HG03442 (cell line): Measurements from ENCODE around the gene ARHGAP21.
A peak's percentile ranks its signal among the peaks of the same experiment; 100 is the strongest.

Experiments used
- ATAC-seq: cut with Tn5 transposase; IDR thresholded peaks from one replicate; pipeline ENCODE4 v1.9.1; 2021; ENCODE audit warnings: mild to moderate bottlenecking, moderate library complexity; ENCODE audit not compliant: unreplicated experiment

The ARHGAP21 gene

GRCh38 chr10:24722676-24723385 lies 856 bp downstream of the ARHGAP21 start:
- peak; percentile 19 for ATAC-seq

GRCh38 chr10:24722131-24722675 lies 1.5 kb downstream of the ARHGAP21 start:
- no peak for ATAC-seq

DNA sequence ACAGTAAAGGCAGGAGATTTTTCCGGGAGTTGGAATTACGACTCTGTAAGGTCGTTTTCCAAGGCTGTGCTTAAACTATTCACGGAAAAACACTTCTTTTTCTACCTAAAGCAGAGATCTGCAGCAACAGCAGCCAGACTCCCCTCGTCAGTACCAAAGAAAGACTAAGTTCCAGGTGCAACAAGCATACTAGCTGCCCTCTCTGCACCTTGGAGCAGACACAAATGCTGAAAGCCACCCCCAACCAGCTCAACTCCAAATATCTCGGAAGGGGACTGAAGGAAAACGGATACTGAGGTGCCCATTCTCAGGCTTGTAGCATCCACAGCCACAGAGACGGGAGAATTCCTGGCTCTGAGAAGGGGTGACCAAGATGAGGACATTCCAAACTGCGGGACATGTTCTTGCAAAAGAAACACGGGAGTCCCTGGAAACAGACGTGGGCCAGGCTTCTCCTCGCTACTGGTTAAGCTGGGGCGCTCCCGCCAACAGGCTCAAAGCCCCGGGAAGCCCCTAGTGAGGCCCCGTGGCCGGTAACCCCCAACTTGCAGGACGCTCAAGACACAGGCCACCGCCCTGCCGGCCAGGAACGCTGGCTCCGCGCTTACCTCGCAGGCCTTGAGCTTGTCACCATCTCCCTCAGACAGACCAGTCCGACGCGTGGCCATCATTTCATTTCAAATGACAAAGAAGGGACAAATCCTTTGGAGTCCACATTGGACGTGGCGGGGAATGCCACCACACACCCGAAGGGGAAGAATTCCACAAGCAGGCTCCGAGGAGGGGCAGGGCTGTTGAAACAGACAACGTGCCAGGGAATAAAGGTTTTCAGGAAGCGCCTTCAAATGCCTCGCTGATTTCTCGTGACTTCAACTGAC lies 2.2 kb downstream of the ARHGAP21 start:
- ATAC-seq, result no peak

DNA sequence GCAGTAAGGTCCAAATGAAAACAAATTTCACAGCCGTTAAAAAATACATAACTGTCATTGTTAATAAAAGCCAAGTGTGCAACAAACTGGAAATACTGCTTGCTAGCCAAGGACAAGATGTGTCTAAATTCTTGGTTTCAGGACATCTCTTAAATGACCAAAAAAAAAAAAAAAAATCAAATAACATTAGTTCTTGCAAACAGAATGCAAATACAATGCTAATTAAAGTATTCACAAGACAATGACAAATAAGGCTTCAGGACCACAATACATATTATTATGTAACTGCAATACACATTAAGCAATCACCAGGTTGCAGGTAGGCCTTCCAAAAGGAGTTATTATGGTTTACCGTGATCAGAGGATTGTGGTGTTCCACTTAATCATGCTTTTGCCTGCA lies 3.6 kb downstream of the ARHGAP21 start:
- no peak for ATAC-seq

DNA sequence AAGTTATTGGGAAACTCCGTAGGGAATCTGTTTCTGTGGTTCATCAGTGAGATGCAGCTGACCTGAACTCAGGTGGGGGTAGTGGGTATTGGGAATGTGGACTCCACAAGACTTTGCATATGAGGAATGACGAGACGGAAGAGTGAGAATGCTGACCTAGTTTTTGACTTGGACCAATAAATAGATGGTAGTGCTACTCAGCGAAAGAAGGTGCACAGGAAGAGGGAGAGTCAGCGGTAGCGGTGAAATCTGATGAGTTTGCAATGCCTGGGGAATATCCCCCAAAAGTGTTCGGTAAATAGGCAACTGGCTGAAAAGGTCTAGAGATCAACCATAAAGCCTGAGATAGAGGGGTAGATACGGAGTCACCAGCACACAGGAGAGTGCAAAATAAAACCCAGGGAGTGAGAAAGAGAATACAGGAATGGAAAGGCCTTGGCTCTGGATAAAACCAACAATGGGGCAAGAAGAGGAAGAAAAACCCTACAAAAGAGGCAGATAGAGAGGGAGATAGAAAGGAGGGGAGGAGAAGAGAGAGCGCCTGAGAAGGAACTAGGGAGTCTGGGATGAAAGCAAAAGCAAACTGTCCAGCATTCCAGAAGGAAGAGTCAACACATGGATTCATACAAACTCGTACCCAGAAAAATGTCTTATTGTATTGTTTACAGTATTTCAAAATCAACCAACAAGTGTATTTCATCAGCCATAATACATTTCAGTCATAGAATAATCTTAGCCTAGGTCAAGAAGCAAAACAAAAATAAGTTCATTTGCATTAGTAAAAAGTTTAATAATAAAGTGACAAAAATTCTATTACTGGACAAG lies 5.4 kb downstream of the ARHGAP21 start:
- no peak for ATAC-seq

DNA sequence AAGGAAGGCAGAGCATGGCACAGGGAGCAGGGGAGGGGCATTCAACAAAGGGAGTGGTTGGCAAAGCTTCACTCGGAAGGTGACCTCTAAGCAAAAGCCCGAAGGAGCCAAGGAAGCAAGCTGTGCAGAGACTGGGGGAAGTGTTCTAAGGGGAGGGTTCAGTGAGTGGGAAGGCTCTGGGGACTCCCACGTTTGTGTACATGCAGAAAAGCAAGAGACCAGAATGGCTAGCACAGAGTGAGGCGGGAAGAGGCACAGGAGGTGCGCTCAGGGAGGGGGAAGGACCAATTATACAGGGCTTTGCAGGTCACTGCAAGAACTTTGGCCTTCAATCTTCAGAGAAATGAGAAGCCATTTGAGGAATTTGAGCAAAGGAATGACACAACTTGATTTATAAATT lies 7.4 kb downstream of the ARHGAP21 start:
- no peak for ATAC-seq

- ATAC-seq, result no peak
Observed at GRCh38 chr10:24715246-24715769, 8.4 kb downstream of the ARHGAP21 start.

DNA sequence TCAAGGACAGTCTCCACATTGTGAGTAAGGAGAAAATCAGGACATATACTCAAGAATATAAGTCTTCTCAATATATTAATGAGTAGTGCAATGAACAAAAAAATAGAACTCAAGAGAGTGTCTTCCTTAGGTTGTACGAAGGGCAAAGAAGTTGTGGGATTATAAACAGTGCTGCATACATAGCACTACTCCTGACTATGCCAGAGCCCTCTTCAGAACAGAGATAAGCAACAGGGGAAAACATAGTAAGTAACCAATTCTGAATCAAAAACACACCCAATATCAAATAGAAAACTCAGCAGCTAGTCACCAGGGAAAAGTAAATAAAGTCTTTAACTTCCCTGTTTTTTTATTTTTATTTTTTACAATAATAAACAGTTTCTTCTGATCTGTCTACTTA lies 10.6 kb downstream of the ARHGAP21 start:
- no peak for ATAC-seq

DNA sequence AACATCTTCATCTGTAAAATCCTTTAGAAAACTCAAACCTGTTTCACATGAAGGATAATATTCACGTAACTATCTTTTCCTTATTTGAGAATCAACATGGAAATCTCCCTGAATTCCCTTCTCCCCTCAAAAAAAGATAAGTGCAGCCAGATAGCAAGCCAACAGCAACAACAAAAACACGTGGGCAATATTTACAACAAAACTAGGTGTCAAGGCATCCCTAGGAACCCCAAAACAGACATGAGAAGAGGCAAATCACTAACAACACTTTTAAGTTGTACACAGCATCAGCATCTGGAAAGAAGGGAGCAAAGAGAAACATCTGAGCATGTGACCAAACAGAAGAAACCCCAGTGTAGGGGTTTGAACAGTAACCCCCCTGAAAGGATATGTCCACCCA lies 12.2 kb downstream of the ARHGAP21 start:
- no peak for ATAC-seq

GRCh38 chr10:24708081-24708480 lies 15.6 kb downstream of the ARHGAP21 start:
- no peak for ATAC-seq

- ATAC-seq, result peak; percentile 62
Observed at GRCh38 chr10:24707445-24707844, 16.2 kb downstream of the ARHGAP21 start.

- no peak for ATAC-seq
Observed at GRCh38 chr10:24706479-24707118, 17.1 kb downstream of the ARHGAP21 start.

DNA sequence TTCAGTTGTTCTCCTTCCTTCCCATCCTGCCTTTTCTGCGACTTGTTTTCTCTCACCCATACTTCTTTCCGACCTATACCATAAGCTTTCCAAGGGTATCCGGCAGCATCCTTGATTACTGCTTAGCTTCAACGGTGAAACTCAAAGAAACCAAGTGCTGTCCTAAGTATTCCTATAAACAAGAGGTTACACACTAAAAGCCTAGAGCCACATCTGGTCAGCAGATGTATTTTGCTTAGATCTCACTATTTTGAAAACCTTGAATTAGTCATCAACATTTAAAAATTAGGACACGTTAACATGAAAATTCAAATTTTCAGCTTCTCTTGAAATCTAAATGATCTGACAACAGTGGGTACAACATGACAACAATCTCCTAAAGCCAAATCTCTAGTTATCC lies 20.0 kb downstream of the ARHGAP21 start:
- no peak for ATAC-seq

DNA sequence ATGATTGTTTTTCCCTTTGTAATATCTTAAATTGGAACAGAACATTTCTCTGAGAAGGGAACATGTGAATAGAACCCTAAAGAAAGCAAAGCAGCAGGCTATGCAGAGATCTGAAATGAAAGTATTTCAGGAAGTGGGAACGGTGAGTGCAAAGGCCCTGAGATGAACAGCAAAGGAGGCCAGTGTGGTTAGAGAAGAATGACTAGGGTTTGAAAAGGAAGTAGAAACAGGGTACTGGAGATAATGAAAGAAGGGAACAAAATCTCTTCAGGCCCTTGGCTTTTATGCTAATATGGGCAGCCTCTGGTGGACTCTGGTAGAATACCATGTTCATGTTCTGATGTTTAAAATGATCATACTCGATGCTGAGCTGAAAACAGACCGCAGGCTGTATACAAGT lies 22.2 kb downstream of the ARHGAP21 start:
- peak; percentile 82 for ATAC-seq

- ATAC-seq, result no peak
Observed at GRCh38 chr10:24700948-24701347, 22.7 kb downstream of the ARHGAP21 start.

GRCh38 chr10:24698270-24698669 lies 25.4 kb downstream of the ARHGAP21 start:
- ATAC-seq, result no peak

DNA sequence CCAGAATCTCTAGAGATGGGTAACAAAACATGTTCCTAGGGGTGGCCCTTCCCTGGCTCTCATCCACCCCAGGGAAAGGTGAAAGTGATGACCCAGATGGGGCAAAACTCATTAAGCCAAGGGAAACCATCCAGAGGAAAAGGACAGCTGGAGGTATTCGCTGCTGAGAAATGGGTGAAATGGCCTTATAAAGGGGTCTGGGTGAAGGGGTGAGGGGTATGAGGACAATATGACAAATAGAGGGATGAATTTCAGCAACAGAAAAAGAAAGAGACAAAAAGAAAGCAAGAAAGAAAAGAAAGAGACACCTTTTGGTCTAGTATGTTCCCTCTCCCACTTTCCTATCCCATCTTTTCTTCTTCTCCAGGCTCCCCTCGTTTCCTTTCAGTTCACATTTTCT lies 26.6 kb downstream of the ARHGAP21 start:
- ATAC-seq, result no peak

- no peak for ATAC-seq
Observed at GRCh38 chr10:24695452-24695851, 28.2 kb downstream of the ARHGAP21 start.

GRCh38 chr10:24694086-24694485 lies 29.6 kb downstream of the ARHGAP21 start:
- no peak for ATAC-seq

DNA sequence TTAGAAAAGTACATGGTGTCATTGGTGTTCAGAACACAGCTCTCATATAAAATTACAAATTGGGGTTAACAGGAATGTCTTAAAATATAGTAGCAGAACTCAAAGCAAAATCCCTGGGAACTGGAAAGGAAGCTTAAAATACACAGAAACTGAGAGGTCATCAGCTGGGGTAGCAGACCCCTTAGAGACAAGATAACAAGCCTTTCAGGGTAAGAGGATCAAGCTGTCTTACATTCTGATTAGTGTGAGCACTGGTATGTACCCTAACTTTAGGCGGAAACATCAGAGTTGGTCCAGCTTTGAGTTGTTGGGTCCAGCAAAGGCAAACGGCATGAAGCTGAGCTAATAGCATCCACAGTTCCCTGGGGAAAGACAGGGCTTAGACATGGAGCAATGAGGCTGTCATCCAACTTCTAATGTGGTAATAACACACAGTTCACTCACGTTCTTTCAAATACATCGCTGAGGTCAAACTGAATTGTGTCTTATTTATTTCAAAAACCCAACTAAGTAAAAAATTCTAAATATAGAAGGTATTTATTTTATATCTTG lies 32.6 kb downstream of the ARHGAP21 start:
- ATAC-seq, result no peak
